Lower lobe of right lung (tissue), 2 donors: ENCODE results near the gene WDR55. TPM values are rescaled to one million over a fixed set of nuclear protein-coding genes. Genes with fewer than 3 reads are reported as not detected.
A peak's percentile ranks its signal among the peaks of the same experiment; 100 is the strongest.
"Not testable (repeated sequence)": the region's sequence is repeated elsewhere in the genome, so short reads cannot be mapped to it uniquely, and the experiment has no call there.

ENCODE experiments used
- ATAC-seq, 2 donors: fragments of 200-7000 bp; cut with Tn5 transposase; one replicate each; pipeline ENCODE4 v1.9.1; 2020 to 2022; ENCODE audit warnings: mild to moderate bottlenecking in 2 of 2, moderate library complexity in 2 of 2
- DNase-seq: peaks from one replicate; pipeline ENCODE4 v3.0.0-alpha.2; 2020
- H3K27ac ChIP-seq: fragments of 200-600 bp; one replicate; pipeline ENCODE4 v1.8.0; 2022
- H3K27me3 ChIP-seq: fragments of 200-600 bp; one replicate; pipeline ENCODE4 v1.8.0; 2022; ENCODE audit warnings: low read depth
- H3K36me3 ChIP-seq: fragments of 200-600 bp; one replicate; pipeline ENCODE4 v1.8.0; 2022; ENCODE audit warnings: mild to moderate bottlenecking
- H3K4me1 ChIP-seq: fragments of 200-600 bp; one replicate; pipeline ENCODE4 v1.8.0; 2022
- H3K4me3 ChIP-seq: fragments of 200-600 bp; one replicate; pipeline ENCODE4 v1.8.0; 2022; ENCODE audit warnings: mild to moderate bottlenecking
- H3K9me3 ChIP-seq: fragments of 200-600 bp; one replicate; pipeline ENCODE4 v1.8.0; 2022
- CTCF ChIP-seq: fragments of 200-600 bp; IDR thresholded peaks from one replicate; pipeline ENCODE4 v1.8.0; 2022; ENCODE audit warnings: antibody characterized with exemption, mild to moderate bottlenecking
- intact Hi-C: fragments of 100-400 bp; cut with DNase I; formaldehyde crosslinking; loops from one replicate; pipeline ENCODE4 v1.11.0; 2022
- total RNA-seq: library from RNA; stranded (reverse); fragmentation: NEBNext Ultra II Directional; extraction: Animal tissue kit (Norgen Biotek cat#: 25700); gene quantifications from one replicate; pipeline ENCODE4 v1.2.1, GENCODE V29; 2021
- donor health status: DM: no; HTN: yes; CAD: no; lungs with severe emphysema.

The WDR55 gene
- total RNA-seq, 1 donor from 2014 or later, result 22.4 TPM

DNA sequence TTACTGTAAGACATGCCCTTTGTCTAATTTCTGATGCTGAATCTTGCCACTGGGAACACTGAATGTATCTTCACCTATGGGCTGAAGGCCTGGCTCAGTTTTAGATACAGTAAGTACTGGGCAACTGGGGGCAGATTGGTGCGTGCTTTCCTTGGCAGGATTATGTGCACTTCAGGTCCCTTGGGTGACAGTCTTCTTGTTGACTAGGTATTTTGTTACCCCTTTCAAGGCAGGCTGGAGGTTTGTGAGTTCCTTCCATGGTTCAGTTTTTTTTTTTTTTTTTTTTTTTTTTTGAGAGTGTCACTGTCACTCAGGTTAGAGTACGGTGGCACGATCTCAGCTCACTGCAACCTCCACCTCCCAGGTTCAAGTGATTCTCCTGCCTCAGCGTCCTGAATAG is 43.1 kb downstream of the WDR55 start:
- H3K27me3 ChIP-seq, result no peaks in the 10 kb centered on the region
- no peak for TF ChIP-seq CTCF
- no peak for ATAC-seq
- intact Hi-C loops, result no loop called here
- peaks cover 50% of the 10 kb centered on the region for H3K36me3 ChIP-seq
- H3K4me3 ChIP-seq, result no peak overlapping the region
- no peaks in the 10 kb centered on the region for H3K9me3 ChIP-seq
- no peak for DNase-seq
- H3K27ac ChIP-seq, result no peak overlapping the region
- H3K4me1 ChIP-seq, result no peaks in the 10 kb centered on the region

- H3K4me1 ChIP-seq, H3K27me3 ChIP-seq, ATAC-seq, H3K27ac ChIP-seq, H3K9me3 ChIP-seq, intact Hi-C loops, DNase-seq, H3K4me3 ChIP-seq: not testable (repeated sequence)
- H3K36me3 ChIP-seq, result peaks cover 40% of the 10 kb centered on the region
These were observed 44.1 kb downstream of the WDR55 start for GRCh38 chr5:140708787-140709186.

DNA sequence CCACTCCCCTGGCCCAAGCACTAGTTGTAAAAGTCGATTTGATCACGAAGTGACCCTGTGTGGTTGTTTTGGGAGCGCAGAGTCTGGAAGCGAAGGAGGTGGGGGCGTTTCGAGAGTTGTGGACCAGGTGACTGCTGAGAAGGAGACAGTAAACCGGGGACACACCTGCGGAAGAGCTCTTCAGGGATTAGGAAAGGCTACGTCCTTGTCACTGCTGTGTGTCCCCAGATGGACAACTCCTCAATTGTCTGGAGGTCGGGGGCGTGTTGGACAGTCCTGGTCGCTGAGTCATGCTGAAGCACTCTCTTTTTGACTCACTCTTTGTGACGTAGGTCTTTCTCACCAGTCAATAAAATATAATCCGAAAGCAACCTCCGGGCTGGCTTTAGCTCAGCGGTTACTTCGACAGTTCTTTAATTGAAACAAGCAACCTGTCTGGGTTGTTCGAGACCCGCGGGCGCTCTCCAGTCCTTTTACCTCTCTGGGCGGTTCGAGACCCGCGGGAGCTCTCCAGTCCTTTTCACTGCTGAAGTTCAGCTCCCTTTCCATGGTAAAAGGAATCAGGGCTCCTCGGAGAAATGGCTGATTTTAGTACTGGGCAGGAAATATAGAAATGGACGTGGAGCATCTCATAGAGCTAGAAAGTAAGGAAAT is 46.3 kb downstream of the WDR55 start:
- H3K9me3 ChIP-seq, result no peaks in the 10 kb centered on the region
- no peaks in the 10 kb centered on the region for H3K27me3 ChIP-seq
- intact Hi-C loops, result no loop called here
- peaks cover 18% of the 10 kb centered on the region for H3K36me3 ChIP-seq
- TF ChIP-seq CTCF, result no peak
- DNase-seq (peak; percentile 92), ATAC-seq (peak; percentile 96 to 97)
- H3K4me3 ChIP-seq, result peak overlapping the region; percentile 72
- H3K27ac ChIP-seq, result peak overlapping the region; percentile 89
- no peaks in the 10 kb centered on the region for H3K4me1 ChIP-seq

GRCh38 chr5:140711794-140712193 is 47.1 kb downstream of the WDR55 start:
- Histone ChIP-seq H3K27ac (no peak overlapping the region), H3K4me3 (peak overlapping the region; percentile 72), H3K36me3 (peaks cover 10% of the 10 kb centered on the region), H3K27me3 (no peaks in the 10 kb centered on the region), H3K9me3 (no peaks in the 10 kb centered on the region), H3K4me1 (no peaks in the 10 kb centered on the region)
- intact Hi-C loops, result no loop called here
- DNase-seq, result no peak
- ATAC-seq, result no peak
- TF ChIP-seq CTCF, result no peak

DNA sequence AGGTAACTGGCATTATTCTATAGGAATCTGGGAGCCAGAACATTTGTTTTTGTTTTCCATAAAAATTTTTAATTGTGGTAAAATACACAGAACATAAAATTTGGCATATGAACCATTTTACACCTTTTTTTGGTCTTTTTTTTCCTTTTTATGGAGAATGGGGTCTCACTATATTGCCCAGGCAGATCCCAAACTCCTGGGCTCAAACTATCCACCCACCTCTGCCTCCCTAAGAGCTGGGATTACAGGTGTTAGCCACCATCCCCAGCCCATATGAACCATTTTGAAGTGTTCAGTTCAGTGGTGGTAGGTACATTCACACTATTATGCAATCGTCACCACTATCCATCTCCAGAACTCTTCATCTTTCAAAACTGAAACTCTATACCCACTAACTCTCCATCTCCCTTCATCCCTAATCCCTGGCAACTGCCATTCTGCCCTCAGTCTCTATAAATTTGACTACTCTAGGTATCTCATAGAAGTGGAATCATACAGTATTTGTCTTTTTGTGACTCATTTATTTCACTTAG is 48.9 kb downstream of the WDR55 start:
- Histone ChIP-seq H3K36me3 (no peaks in the 10 kb centered on the region), H3K4me3 (no peak overlapping the region), H3K4me1 (no peaks in the 10 kb centered on the region), H3K27me3 (no peaks in the 10 kb centered on the region), H3K9me3 (no peaks in the 10 kb centered on the region), H3K27ac (no peak overlapping the region)
- TF ChIP-seq CTCF, result no peak
- ATAC-seq, result no peak
- DNase-seq, result no peak
- intact Hi-C loops, result no loop called here

GRCh38 chr5:140716238-140716637 is 51.5 kb downstream of the WDR55 start:
- ATAC-seq, intact Hi-C loops, H3K27me3 ChIP-seq, DNase-seq, H3K27ac ChIP-seq, H3K4me3 ChIP-seq, H3K9me3 ChIP-seq, H3K4me1 ChIP-seq, H3K36me3 ChIP-seq: not testable (repeated sequence)
